ENCODE results near the gene PLTP.

DNA sequence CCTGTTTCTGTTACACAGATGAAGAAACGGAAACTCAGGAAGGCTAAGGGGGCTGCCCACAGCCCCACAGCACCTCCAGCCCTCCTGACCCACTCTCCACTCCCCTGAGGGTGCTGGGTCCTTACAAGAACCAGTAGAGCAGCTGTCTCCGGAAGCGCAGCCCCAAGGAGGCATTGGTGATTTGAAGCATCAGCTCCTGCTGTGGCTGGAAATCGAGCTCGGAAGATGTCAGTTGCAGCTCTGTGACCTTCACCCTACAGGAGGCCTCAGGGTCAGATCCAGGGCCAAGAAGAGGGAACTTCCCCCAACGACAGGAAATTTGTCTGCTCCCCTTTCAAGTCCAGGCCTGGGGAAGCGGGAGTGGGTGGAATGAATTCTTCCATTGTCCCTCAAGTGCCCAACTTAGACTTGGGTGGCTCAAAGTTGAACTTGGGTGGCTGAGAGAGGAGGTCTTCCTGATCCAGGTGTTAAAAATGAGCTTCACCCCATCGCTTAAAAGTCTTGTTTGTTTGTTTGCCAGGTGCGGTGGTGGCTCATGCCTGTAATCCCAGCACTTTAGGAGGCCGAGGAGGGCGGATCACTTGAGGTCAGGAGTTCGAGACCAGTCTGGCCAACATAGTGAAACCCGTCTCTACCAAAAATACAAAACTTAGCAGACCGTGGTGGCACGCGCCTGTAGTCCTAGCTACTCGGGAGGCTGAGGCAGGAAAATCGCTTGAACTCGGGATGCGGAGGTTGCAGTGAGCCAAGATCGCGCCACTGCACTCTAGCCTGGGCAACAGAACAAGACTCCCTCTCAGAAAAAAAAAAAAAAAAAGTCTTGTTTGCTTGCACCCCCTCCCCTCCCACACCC, 1.9 kb downstream of the PLTP start:
- no peak for TF ChIP-seq EZH2 (IDR thresholded peaks at IDR 0.05; ENCODE audit: insufficient read depth, poor library complexity, severe bottlenecking)
- no peak for TF ChIP-seq EZH2phosphoT487 (IDR thresholded peaks at IDR 0.05; ENCODE audit: insufficient read depth, low read depth)

Data from GM23248 (cell line).